H1 (cell line): ENCODE measurements around the gene YWHAB. TPM values are rescaled to one million over a fixed set of nuclear protein-coding genes. Genes with fewer than 3 reads are reported as not detected.

ENCODE experiments used
- CTCF ChIA-PET: fragments of 300-600 bp; sonication (Branson Sonifier 250); formaldehyde crosslinking; loops from one replicate; lab custom pipeline; 2021; ENCODE audit not compliant: partially characterized antibody; lab: Charles Lee
- POLR2A ChIA-PET: fragments of 300-600 bp; sonication (Branson Sonifier 250); formaldehyde crosslinking; loops from one replicate; lab custom pipeline; 2021; ENCODE audit warnings: inconsistent platforms; ENCODE audit not compliant: partially characterized antibody; lab: Charles Lee
- DNase-seq, 2 experiments: peaks; one replicate each; pipeline versions ENCODE4 v3.0.0 to v3.0.0-alpha.2; 2010 to 2022; ENCODE audit warnings: low spot score in 2 of 2, low read depth in 1 of 2, mixed read lengths in 1 of 2
- FAIRE-seq: peaks from 2 replicates; lab custom pipeline; 2011; peaks lifted over from hg19 to GRCh38; lab: Jason Lieb, UNC
- H2AFZ ChIP-seq: 2 replicates; pipeline ENCODE4 v1.8.1; 2012; ENCODE audit warnings: low read length, inconsistent platforms
- H2AK5ac ChIP-seq: 2 replicates; pipeline ENCODE4 v1.6.1; 2013; ENCODE audit warnings: low read depth, low read length
- H2BK120ac ChIP-seq: replicated peaks from 2 replicates; pipeline ENCODE3; 2013; ENCODE audit warnings: low read depth, low read length, inconsistent platforms
- H2BK12ac ChIP-seq: 2 replicates; pipeline ENCODE4 v1.6.1; 2013; ENCODE audit warnings: low read depth, low read length
- H2BK15ac ChIP-seq: 2 replicates; pipeline ENCODE4 v1.6.1; 2013; ENCODE audit warnings: low read length
- H2BK20ac ChIP-seq: 2 replicates; pipeline ENCODE4 v1.6.1; 2013; ENCODE audit warnings: low read length
- H2BK5ac ChIP-seq: 2 replicates; pipeline ENCODE4 v1.6.1; 2013; ENCODE audit warnings: low read depth, low read length
- H3K14ac ChIP-seq: 2 replicates; pipeline ENCODE4 v1.6.1; 2013; ENCODE audit warnings: inconsistent platforms; ENCODE audit not compliant: insufficient read length
- H3K18ac ChIP-seq: 2 replicates; pipeline ENCODE4 v1.6.1; 2013; ENCODE audit warnings: low read length; ENCODE audit errors: extremely low read depth
- H3K23ac ChIP-seq: 2 replicates; pipeline ENCODE4 v1.6.1; 2013; ENCODE audit warnings: inconsistent platforms; ENCODE audit not compliant: insufficient read length
- H3K23me2 ChIP-seq: 2 replicates; pipeline ENCODE4 v1.6.1; 2013; ENCODE audit warnings: low read depth, low read length
- H3K27ac ChIP-seq: 2 replicates; pipeline ENCODE4 v1.6.1; 2011; ENCODE audit warnings: low read depth, low read length, inconsistent platforms
- H3K27me3 ChIP-seq, 4 experiments: replicated peaks in 1 of 4; 1 replicate in 1 of 4; 2 replicates in 3 of 4; pipeline versions ENCODE4 v1.6.1 to v1.8.1; 2011 to 2013; ENCODE audit warnings: low read length in 3 of 4, mild to moderate bottlenecking in 3 of 4, inconsistent platforms in 2 of 4, mixed read lengths in 2 of 4, moderate library complexity in 1 of 4; ENCODE audit not compliant: control insufficient read depth in 3 of 4, insufficient read depth in 3 of 4; ENCODE audit errors: extremely low read depth in 1 of 4
- H3K36me3 ChIP-seq, 4 experiments: 2 replicates each; pipeline versions ENCODE4 v1.6.1 to v1.8.1; 2011 to 2013; ENCODE audit warnings: mild to moderate bottlenecking in 4 of 4, low read length in 3 of 4, moderate library complexity in 2 of 4, control low read depth in 1 of 4, inconsistent platforms in 1 of 4; ENCODE audit not compliant: insufficient read depth in 4 of 4, control insufficient read depth in 2 of 4
- H3K4ac ChIP-seq: replicated peaks from 2 replicates; pipeline ENCODE3; 2013; ENCODE audit warnings: low read length, low read depth, mixed read lengths, inconsistent platforms; ENCODE audit not compliant: insufficient read length
- H3K4me1 ChIP-seq, 4 experiments: replicated peaks in 1 of 4; 1 replicate in 1 of 4; 2 replicates in 3 of 4; pipeline versions ENCODE4 v1.6.1 to v1.8.1; 2011 to 2013; ENCODE audit warnings: low read length in 3 of 4, inconsistent platforms in 2 of 4, mixed read lengths in 1 of 4; ENCODE audit not compliant: insufficient read depth in 4 of 4, control insufficient read depth in 3 of 4
- H3K4me2 ChIP-seq, 2 experiments: 2 replicates each; pipeline versions ENCODE4 v1.6.1 to v1.8.1; 2011 to 2013; ENCODE audit warnings: low read depth in 2 of 2, low read length in 2 of 2, control low read depth in 1 of 2, inconsistent platforms in 1 of 2, mild to moderate bottlenecking in 1 of 2; ENCODE audit not compliant: insufficient read depth in 1 of 2
- H3K4me3 ChIP-seq, 4 experiments: fragments of 200-600, 300-600 bp in 1 of 4; sonication (generic), shearing (Covaris generic), sonication (Bioruptor Twin) in 1 of 4; 2 replicates each; pipeline versions ENCODE4 v1.5.1 to v1.8.1; 2011 to 2016; ENCODE audit warnings: low read length in 4 of 4, low read depth in 3 of 4, control low read depth in 2 of 4, inconsistent platforms in 2 of 4, mild to moderate bottlenecking in 2 of 4, mixed read lengths in 1 of 4, moderate library complexity in 1 of 4; ENCODE audit not compliant: insufficient read depth in 2 of 4; ENCODE audit errors: extremely low read depth in 1 of 4
- H3K56ac ChIP-seq: replicated peaks from 2 replicates; pipeline ENCODE3; 2013; ENCODE audit warnings: low read depth, mild to moderate bottlenecking, mixed read lengths, low read length, inconsistent platforms; ENCODE audit not compliant: insufficient read length
- H3K79me1 ChIP-seq: 2 replicates; pipeline ENCODE4 v1.6.1; 2013; ENCODE audit warnings: low read depth, low read length, control low read depth
- H3K79me2 ChIP-seq, 2 experiments: 2 replicates each; pipeline versions ENCODE4 v1.6.1 to v1.8.1; 2012 to 2013; ENCODE audit warnings: low read length in 2 of 2, mild to moderate bottlenecking in 2 of 2, inconsistent platforms in 1 of 2; ENCODE audit not compliant: insufficient read depth in 2 of 2, control insufficient read depth in 1 of 2
- H3K9ac ChIP-seq, 4 experiments: replicated peaks in 1 of 4; 1 replicate in 1 of 4; 2 replicates in 3 of 4; pipeline versions ENCODE4 v1.6.1 to v1.8.1; 2011 to 2013; ENCODE audit warnings: low read depth in 3 of 4, low read length in 3 of 4, control low read depth in 2 of 4, mild to moderate bottlenecking in 2 of 4, moderate library complexity in 2 of 4, inconsistent platforms in 1 of 4; ENCODE audit errors: extremely low read depth in 1 of 4
- H3K9me3 ChIP-seq, 2 experiments: 2 replicates each; pipeline versions ENCODE4 v1.6.1 to v1.8.1; 2012 to 2013; ENCODE audit warnings: mild to moderate bottlenecking in 2 of 2, moderate library complexity in 2 of 2, control low read depth in 1 of 2, inconsistent platforms in 1 of 2, low read depth in 1 of 2, low read length in 1 of 2, mixed read lengths in 1 of 2; ENCODE audit not compliant: insufficient read depth in 2 of 2
- H4K20me1 ChIP-seq, 2 experiments: replicated peaks in 1 of 2; 2 replicates each; pipeline versions ENCODE3 to v1.8.1; 2011 to 2013; ENCODE audit warnings: inconsistent platforms in 2 of 2, low read length in 2 of 2, mild to moderate bottlenecking in 1 of 2; ENCODE audit not compliant: insufficient read depth in 2 of 2, control insufficient read depth in 1 of 2
- H4K5ac ChIP-seq: 2 replicates; pipeline ENCODE4 v1.6.1; 2013; ENCODE audit warnings: low read length, low read depth, mixed read lengths, inconsistent platforms; ENCODE audit not compliant: insufficient read length
- H4K8ac ChIP-seq: 2 replicates; pipeline ENCODE4 v1.8.0; 2013; ENCODE audit warnings: mild to moderate bottlenecking, moderate library complexity, low read length, inconsistent platforms; ENCODE audit not compliant: insufficient read depth; ENCODE audit errors: extremely low read depth
- H4K91ac ChIP-seq: replicated peaks from 2 replicates; pipeline ENCODE3; 2013; ENCODE audit warnings: low read length, mixed read lengths, inconsistent platforms; ENCODE audit not compliant: insufficient read length
- JUND ChIP-seq: IDR thresholded peaks from 2 replicates; pipeline ENCODE4 v1.6.1; 2011; ENCODE audit warnings: mild to moderate bottlenecking, improper control_type of control experiment, low read length
- NRF1 ChIP-seq: IDR thresholded peaks from 2 replicates; pipeline ENCODE4 v1.6.1; 2011; ENCODE audit warnings: mild to moderate bottlenecking, low read depth, low read length, improper control_type of control experiment
- PHF8 ChIP-seq: fragments of 200-600 bp; sonication (generic); conservative IDR thresholded peaks from 2 replicates; pipeline ENCODE4 v1.7.1; 2012; ENCODE audit warnings: low read depth, mild to moderate bottlenecking, inconsistent platforms, low read length, moderate library complexity
- POLR2A ChIP-seq, 2 experiments: IDR thresholded peaks; 1 replicate in 1 of 2; 2 replicates in 1 of 2; pipeline ENCODE4 v1.6.1; 2011; ENCODE audit warnings: low read depth in 2 of 2, low read length in 2 of 2, mild to moderate bottlenecking in 2 of 2; ENCODE audit errors: control extremely low read depth in 1 of 2
- RXRA ChIP-seq: IDR thresholded peaks from 2 replicates; pipeline ENCODE4 v1.6.1; 2011; ENCODE audit warnings: low read depth, mild to moderate bottlenecking, low read length, moderate library complexity; ENCODE audit not compliant: insufficient read depth
- TBP ChIP-seq: IDR thresholded peaks from 2 replicates; pipeline ENCODE4 v1.6.1; 2011; ENCODE audit warnings: low read depth, low read length, improper control_type of control experiment
- ZNF274 ChIP-seq: IDR thresholded peaks from 2 replicates; pipeline ENCODE4 v1.7.0; 2012; ENCODE audit warnings: low read length, borderline replicate concordance; ENCODE audit errors: extremely low read depth
- WGBS, 2 experiments: shearing (Covaris generic) in 1 of 2; methylation state at CpG; one replicate each; pipeline versions ENCODE4 v1.1.6 to v1.1.7; 2013 to 2015; ENCODE audit warnings: low lambda C conversion rate in 2 of 2, mixed read lengths in 2 of 2, inconsistent platforms in 1 of 2, low coverage in 1 of 2, missing lambda C conversion rate in 1 of 2; ENCODE audit not compliant: insufficient replicate concordance in 2 of 2, insufficient coverage in 1 of 2, insufficient read length in 1 of 2; ENCODE audit errors: extremely low coverage in 1 of 2, missing lambda C conversion rate in 1 of 2; 5-methylcytosine and 5-hydroxymethylcytosine counted together
- polyA plus RNA-seq, 7 experiments: library from polyadenylated mRNA; depleted of rRNA in 3 of 7; stranded (reverse) in 5 of 7; unstranded in 2 of 7; fragments of >200 nt in 5 of 7; fragments of 200-250 nt in 2 of 7; gene quantifications; 1 replicate in 5 of 7; 2 replicates in 1 of 7; 4 replicates in 1 of 7; pipeline versions ENCODE4 v1.2.1 to v1.2.3, GENCODE V29; 2011 to 2013; ENCODE audit warnings: missing spikeins in 2 of 7, mixed read lengths in 2 of 7
- total RNA-seq: library from RNA; stranded (reverse); fragmentation: NEBNext Ultra II Directional; extraction: Animal tissue kit (Norgen Biotek cat#: 25700); gene quantifications from 2 replicates; pipeline ENCODE4 v1.2.1, GENCODE V29; 2021
- TF ChIP-seq, protein P1 (sequence below): IDR thresholded peaks from 2 replicates; pipeline ENCODE4 v1.6.1; 2012; ENCODE audit warnings: inconsistent platforms

The YWHAB gene
- total and polyA plus RNA-seq, 2 of the 8 experiments (the other 6 are each of a cell fraction or from before 2014, with no cell fraction given), result 72.9 to 256 TPM

DNA sequence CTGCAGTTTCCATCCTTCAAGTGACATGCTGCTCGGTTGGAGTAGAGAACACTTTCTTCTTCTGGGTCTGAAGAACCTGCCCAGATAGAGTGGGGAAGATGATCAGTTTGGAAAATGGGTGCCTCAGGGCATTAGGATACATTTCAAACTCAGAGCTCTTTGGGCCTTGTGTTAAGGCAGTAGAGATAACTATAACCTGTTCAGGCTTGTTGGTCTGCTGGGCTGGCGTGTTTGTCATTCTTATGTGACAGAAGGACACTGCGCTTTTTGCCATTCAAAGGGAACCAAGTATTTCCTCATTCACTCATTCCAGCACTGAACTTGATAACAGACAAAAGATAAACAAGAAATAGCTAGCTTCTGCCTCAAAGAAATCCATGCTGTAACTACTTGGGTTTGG is 70.9 kb downstream of the YWHAB start:
- no peak overlapping the region for H3K4ac ChIP-seq
- peaks cover 5% of the 10 kb centered on the region; the same call in 1 of the 2 replicates for H3K23me2 ChIP-seq
- FAIRE-seq, result no peak
- H4K5ac ChIP-seq, result no peak overlapping the region
- no peak overlapping the region for H3K9ac ChIP-seq
- no peak overlapping the region for H2AK5ac ChIP-seq
- H3K27me3 ChIP-seq, result peaks cover 0 to 4% (median 0%) of the 10 kb centered on the region in 4 experiments; a peak in 1 of 7 replicates
- no peak overlapping the region for H3K56ac ChIP-seq
- H2BK120ac ChIP-seq, result no peak overlapping the region
- no peak overlapping the region for H3K4me3 ChIP-seq
- no peak overlapping the region for H4K91ac ChIP-seq
- H2BK15ac ChIP-seq, result no peak overlapping the region
- H3K79me1 ChIP-seq, result peaks cover 8% of the 10 kb centered on the region
- no peak overlapping the region for H2BK5ac ChIP-seq
- peaks cover 3 to 20% of the 10 kb centered on the region in 2 experiments; a peak in 3 of 4 replicates for H3K79me2 ChIP-seq
- no peak overlapping the region for H3K23ac ChIP-seq
- ChIA-PET CTCF (interaction anchor here (0.7 to 2.7 kb wide), 3 partner anchors 12 to 421 kb away, joined by 4 to 8 read pairs (median 4); no protein-coding TSS in a partner anchor), POLR2A (interaction anchor here (1.5 to 2.2 kb wide), 2 partner anchors 9 to 14 kb away, joined by 8 read pairs; no protein-coding TSS in a partner anchor)
- H2BK12ac ChIP-seq, result no peak overlapping the region
- no peak for DNase-seq
- no peak for TF ChIP-seq TBP
- no peak for TF ChIP-seq JUND
- TF ChIP-seq ZNF274, result no peak
- no peak for TF ChIP-seq PHF8
- no peak for TF ChIP-seq RXRA
- TF ChIP-seq POLR2A (IDR thresholded peaks at IDR 0.05; ENCODE audit: control extremely low read depth in 1 of 2, low read depth in 2 of 2, low read length in 2 of 2), result no peak
- no peak for TF ChIP-seq NRF1
- TF ChIP-seq, protein P1, sequence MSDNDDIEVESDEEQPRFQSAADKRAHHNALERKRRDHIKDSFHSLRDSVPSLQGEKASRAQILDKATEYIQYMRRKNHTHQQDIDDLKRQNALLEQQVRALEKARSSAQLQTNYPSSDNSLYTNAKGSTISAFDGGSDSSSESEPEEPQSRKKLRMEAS, result no peak
- WGBS, 2 experiments, result 84% methylated on average over 3 of the region's 3 CpGs; no CpG with 5 or more reads in 1 of the 2 experiments
- H2BK20ac ChIP-seq, result no peak overlapping the region
- peaks cover 2 to 6% of the 10 kb centered on the region in 2 experiments for H4K20me1 ChIP-seq
- H3K36me3 ChIP-seq, result peaks cover 16 to 43% (median 37%) of the 10 kb centered on the region in 4 experiments
- no peak overlapping the region for H3K14ac ChIP-seq
- no peak overlapping the region for H4K8ac ChIP-seq
- no peak overlapping the region for H2AFZ ChIP-seq
- H3K9me3 ChIP-seq, result no peaks in the 10 kb centered on the region
- no peak overlapping the region for H3K27ac ChIP-seq
- H3K18ac ChIP-seq, result no peak overlapping the region
- no peak overlapping the region for H3K4me2 ChIP-seq
- peaks cover 0 to 10% (median 4%) of the 10 kb centered on the region in 4 experiments; a peak in 5 of 7 replicates for H3K4me1 ChIP-seq
